GM18858 (cell line): Measurements from ENCODE around the gene ZNF500.
A peak's percentile ranks its signal among the peaks of the same experiment; 100 is the strongest.

Source experiments
- ATAC-seq: cut with Tn5 transposase; IDR thresholded peaks from one replicate; pipeline ENCODE4 v1.9.1; 2021; ENCODE audit not compliant: unreplicated experiment

ZNF500 gene

DNA sequence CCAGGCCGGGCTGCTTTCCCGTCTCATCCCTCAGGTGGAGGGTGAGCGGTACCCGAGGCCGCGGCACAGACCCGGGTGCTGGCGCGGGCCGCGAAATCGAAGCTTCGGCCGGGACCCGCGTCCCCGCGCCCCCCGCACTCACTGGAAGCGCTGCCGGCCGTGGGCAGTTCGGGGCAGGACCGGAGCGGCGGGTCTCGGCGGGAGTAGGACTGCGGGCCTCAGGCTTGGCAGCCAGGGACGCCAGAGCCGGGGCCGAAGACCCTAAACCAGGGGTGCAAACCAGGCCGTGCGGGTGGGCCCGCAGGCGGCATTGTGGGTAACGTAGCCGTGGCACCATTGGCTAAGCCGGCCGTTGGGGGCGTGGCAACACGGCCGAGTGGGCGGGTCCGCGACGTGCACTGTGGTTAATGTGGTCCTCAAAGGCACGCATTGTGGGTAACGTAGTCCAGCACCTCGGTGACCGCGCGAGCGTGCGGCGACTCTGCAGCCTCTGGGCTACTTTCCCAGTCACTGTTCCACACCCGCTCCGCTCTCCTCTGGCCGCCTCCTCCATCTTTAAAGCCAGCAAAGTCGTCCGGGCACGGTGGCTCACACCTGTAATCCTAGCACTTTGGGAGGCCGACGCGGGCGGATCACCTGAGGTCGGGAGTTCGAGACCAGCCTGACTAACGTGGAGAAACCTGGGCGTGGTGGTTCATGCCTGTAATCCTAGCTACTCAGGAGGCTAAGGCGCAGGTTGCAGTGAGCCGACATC, at the start of gene ZNF500:
TSS of gene ZNF500 (minus strand) at position 288 of the 754 bp plus-strand sequence. CDS start 1,184 bp downstream, outside the sequence.
- ATAC-seq: peak; percentile 80

DNA sequence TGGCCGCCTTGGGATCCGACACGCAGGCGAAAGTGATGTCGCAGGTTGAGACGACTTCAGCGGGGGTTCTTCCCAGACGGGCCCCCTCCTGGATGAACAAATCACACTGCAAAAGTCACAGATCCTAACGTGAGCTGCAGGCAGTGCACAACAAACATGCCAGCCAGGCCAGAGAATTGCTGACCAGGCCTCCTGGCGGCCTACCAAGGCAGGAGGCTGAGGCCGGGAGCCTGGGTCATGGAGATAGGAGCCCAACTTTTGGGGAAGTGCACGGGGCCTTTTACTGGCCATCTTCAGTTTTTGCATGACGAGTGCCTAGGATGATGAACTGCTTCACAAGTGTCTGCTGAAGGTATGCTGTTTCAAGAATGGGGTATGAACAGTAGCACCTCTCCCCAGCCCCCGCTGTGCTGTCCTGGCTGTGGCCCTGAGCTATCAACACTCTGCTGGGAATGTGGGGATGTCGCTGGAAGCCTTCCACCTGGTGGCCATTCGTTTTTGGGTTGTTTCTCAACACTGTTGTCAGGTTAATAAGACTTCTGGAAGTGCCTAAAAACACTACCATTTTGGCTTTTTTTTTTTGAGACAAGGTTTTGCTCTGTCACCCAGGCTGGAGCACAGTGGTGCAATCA, 47.7 kb upstream of the ZNF500 start:
- ATAC-seq: no peak

DNA sequence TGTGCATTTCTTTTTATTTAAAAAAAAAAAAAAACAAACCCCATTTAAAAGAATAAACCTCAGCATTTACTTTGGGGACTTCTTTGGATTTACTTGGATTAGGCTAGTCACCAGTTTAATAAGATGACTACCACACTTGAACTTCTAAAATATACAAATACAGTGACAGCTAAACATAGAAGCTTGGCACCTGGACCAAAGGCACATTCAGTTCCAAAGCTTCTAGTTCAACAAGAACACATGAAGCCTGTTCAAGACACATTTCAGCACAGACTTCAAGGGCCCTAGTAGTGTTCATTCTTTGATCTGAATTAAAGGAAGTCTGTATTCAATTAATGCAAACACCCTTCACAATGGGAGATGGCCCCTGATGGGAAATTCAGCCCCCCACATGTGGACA, 47.1 kb upstream of the ZNF500 start:
- no peak for ATAC-seq

DNA sequence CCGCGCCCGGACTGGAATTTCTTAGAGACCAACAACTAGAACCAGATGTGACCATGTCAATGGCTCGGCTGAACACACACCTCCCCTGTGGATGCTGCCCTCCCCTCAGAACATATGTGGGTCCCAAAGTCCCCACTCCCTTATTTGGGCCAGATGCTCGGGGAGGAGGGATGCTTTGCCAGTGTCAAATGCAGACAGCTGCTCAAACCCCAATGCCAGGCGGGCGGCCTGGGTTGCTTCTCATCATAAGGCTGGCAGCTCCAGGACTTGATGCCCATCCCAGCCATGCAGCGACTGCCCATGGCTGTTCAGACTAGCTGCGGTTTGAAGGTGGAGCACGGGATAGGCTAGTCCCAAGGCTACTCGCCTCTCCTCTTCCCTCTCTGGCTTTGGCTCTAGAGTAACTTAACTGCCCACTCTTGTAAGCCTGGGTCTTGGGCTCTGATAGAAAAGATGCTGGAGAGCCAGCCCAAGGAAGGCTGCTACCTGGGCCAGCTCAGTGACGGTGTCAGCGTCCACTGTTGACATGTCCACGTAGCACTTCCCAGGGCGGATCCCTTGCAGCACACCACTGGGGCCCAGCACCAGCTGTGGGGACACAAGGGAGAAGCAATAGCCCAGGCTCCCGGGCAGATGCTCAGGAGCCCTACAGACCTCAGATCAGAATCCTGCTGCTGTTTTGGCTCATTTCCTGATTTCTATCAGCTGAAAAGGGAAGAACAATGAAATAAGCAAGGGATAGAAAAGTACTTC, 46.5 kb upstream of the ZNF500 start:
- no peak for ATAC-seq

DNA sequence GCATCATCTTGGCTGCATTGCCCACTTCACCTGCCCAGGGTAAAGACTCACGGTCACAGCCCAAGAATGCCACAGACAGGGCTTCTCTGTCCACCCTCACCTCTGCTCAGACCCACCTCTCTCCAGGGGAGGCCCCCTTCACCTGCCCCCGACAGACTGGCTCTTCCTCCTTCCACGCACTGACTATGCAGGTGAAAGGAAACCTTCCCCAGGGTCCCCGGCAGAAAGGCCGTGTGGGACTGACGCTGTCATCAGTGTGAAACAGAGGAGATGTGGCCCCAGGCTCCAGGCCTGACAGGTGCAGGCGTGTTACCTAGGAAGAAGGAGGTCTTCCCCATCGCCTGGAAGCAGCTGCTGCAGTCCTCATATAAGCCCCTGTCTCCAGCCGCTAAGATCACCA, 44.8 kb upstream of the ZNF500 start:
- ATAC-seq: no peak

DNA sequence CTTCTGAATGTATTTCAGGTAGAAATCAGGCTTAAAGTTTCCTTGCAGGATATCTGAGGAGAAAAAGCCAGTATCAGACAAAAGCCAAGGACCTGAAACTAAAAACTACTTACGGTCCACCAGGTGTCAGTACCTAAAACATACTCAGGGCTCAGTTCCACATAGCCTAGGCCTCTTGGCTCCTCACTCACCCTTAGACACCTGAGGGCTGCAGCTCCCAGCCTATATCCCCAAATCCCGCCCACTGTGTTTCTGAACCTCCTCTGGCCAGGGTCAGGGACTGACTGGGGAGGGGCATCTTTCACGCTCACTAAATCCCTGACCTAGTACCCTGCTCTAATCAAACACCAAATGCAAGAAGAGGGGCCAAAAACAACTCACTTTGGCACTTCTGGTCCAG, 44.3 kb upstream of the ZNF500 start:
- no peak for ATAC-seq

DNA sequence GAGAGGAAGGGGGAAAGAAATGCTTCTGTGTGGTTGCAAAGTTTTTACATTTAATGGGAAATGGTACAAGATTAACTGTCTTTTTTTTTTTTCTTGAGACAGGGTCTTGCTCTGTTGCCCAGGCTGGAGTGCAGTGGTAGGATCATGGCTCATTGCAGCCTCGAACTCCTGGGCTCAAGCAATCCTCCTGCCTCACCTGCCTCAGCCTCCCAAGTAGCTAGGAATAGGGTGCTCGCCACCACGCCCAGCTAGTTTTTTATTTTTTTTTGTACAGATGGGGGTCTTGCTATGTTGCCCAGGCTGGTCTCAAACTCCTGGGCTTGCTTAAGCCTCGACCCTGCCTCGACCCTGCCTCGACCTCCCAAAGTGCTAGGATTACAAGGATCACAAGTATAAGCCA, 39.3 kb upstream of the ZNF500 start:
- ATAC-seq: no peak

DNA sequence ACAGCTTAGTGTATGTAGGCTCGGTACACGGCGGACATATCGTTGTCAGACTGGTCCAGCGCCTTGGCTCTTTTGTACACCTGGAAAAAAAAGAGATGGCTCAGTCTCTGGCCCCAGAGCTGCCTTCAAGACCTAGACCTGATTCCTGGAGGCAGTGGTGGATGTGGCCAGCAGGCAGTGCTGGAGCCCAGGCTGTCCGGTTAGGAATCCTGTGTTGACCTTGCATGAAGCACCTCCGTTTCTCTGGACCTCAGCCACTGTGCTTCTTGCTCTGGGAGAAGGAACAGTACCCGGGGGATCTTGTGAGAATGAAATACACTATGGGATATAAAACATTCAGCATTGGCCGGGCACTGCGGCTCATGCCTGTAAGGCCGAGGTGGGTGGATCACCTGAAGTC, 38.3 kb upstream of the ZNF500 start:
- no peak for ATAC-seq

DNA sequence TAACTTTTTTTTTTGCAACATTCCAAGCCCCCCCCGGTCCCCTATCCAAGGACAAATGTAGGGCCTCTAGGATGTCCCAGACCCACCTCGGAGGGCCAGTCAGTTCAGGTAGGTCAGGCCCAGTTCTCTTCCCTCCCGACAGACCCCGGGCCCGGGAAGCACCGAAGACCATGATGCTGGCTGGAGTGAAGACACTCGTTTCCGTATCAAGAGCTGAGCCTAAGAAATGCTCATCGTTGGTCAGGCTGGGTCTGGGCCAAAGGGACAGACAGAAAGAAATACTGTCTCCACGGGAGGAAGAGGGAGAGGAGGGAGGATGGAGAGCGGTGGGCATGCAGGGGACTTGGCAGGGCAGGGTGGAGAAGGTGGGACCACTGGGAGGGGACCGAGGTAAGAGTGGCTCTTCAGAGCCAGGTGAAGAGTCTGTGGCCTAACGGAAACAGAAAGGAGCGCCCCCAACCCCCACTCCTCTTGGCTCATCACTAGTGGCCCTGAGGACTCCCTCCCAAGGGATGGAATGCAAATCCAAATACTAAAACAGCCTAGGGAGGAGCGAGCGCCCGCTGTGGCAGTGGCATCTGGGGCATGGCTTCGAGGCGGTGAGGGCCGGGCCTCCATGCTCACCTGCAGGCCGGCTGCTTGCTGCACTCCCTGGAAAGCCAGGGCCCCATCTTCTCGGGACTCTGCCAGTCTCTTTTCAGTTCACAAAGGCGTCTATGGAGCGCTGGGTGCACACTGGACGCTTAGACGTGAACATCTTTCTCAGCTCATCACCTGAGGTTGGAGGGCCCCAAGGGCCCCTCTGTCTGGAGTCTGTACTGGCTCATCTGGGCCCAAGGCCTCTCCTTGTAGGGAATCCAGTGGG, 37.2 kb upstream of the ZNF500 start:
- ATAC-seq: no peak

DNA sequence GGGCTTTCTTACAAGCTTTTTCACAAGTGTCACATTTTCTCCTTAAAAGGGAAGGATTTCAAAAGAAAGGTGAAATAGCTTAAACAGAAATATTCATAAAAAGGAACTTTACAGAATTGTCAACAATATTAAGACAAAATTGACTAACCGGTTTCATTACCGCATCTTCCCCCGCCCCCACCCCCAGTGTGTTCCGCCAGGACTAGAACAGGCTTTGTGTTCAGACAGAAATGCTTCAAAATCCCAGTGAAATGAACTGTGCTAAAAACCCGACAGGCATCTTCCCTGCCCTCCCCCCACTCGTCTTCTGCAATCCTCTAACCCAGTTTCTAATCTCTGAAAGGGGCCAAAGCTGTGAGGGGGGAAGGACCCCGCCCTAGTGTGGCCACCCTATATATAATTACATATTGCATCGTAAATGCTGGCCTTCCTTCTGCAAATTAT, 36.5 kb upstream of the ZNF500 start:
- ATAC-seq: no peak

DNA sequence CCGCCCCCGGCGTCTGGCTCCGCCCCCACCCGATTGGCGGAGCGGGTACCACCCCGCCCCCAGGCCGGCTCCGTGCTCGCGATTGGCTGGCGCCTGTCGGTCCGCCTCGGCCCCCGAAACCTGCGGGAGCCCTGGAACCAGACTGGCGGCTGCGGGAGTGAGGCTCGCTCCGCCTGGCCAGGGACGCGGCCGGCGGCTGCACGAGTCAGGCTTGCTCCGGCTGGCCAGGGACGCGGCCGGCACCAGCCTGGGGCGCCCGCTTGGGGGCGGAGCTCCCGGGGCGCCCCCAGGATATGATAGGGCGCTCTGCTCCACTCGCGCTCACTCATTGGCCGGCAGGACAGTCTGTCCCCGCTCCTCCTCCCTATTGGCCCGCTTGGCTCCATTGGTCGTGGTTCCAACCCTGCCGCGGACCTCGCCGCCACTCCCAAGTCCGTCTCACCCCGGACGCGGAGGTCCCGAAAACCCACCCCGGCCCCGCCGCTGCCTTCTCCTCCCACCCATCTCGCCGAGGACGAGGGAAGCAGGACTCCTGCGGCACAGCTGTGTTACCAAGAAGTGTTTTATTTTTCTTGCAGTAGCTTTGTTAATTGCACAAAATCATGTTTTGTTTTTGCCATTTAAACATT, 35.8 kb upstream of the ZNF500 start:
- peak; percentile 89 for ATAC-seq

DNA sequence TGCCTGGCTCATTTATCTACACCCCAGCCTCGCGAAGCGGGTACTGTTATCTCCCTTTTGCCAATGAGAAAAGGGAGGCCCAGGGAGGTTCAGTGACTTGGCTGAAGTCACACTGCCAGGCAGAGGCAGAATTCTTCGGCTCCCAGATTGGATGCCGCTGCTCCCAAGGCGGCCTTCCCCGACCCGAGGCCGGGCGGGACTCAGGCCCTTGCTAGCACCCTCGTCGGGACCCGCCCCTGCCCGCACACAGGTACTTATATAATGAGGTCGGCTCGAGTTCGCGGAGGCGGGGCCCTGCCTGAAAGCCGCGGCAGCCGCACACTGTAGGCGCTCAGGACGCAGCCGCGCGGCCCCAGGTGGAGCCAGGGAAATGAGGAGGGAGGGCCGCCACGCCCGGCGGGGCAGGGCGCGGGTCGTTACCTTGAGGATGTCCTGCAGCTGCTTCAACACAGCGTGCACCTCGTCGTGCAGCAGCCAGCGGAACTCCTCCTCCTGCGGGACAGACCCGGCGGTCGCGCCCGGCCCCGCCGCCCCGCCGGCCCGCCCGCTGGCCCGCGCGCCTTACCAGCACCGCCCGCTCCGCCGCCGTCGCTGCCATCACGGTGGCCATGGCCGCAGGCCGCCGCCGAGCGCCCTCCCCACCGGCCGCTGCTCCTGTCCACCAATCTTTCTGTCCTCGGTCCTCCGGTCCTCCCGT, 35.1 kb upstream of the ZNF500 start, which contains the start of gene ROGDI:
TSS of gene ROGDI (minus strand) at position 672 of the 697 bp plus-strand sequence. CDS start at position 610, 62 bp downstream.
- ATAC-seq: peak; percentile 43

DNA sequence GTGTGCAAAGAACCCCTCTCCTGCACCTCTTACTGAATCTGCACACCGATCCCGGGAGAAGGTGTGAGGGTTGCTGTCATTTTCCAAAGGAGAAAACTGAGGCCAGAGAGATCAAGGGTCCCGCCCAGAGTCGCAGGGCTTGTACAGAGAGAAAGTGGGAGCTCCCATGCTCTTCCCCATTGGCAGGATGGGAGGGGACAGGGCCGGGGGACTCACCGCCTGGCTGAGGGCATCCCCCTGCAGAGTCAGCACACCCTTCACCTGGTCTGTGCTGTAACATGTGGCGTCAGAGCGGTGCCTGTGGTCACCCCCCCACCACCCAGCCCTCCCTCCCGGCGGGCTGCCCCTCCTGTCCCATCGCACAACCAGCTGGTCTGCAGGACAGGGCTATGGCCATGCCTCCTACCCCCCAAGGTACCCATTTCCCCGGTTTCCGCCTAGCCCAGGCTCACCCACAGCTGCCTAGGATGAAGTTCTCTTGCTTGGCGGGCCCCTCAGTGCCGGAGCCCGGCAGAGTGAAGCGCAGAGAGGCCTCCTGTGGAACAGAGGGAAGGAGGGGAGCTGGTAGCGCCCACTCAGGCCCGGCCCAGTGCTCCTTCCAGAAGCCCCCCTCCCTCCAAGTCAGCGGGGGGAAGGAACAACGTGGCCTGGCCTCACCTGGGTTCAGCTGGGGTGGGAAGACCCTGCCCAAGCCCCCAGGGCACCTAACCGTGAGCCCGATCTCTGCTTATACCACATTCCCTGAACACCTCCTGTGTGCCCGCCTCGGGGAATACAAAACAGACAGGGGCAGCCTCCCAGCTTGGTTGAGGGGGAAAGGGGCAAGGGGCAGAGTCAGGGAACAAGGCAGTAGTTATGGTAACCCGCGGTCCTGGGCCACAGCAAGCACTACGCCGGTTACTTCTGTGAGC, 34.3 kb upstream of the ZNF500 start:
- ATAC-seq: no peak

DNA sequence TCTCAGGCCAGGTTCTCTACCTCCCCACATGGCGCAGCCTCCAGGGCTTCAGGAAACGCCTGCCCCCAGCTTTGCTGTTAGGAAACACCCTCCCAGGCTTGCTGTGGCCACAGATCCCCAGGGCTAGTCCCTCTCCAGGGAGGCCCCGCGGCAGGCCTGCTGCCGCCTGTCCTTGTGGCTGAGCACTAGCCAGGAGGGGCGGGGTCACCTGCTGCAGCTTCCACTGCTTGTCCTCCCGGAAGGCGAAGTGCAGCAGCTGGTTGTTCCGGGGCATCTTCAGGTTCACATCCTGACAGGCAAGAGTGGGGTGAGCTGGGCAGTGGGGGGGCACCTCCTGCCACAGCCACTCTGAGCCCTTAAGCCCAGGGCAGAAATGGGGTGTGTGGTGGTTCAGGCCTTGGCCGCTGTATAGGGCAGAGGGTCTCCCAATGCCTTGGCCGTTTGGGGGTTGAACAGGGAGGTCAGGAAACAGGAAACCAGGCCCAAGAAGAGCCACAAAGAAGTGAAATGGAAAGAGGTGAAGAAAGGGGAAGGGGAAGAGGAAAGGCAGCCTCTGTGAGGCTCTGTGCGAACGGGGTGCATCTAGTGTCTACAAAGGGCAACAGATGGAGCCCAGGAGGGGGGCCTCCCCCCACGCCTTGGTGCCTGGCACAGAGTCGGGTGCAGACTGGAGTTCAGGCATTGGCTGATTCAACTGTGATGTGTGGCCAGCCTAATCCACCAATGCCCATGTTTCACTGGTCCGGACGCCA, 33.5 kb upstream of the ZNF500 start:
- ATAC-seq: no peak

DNA sequence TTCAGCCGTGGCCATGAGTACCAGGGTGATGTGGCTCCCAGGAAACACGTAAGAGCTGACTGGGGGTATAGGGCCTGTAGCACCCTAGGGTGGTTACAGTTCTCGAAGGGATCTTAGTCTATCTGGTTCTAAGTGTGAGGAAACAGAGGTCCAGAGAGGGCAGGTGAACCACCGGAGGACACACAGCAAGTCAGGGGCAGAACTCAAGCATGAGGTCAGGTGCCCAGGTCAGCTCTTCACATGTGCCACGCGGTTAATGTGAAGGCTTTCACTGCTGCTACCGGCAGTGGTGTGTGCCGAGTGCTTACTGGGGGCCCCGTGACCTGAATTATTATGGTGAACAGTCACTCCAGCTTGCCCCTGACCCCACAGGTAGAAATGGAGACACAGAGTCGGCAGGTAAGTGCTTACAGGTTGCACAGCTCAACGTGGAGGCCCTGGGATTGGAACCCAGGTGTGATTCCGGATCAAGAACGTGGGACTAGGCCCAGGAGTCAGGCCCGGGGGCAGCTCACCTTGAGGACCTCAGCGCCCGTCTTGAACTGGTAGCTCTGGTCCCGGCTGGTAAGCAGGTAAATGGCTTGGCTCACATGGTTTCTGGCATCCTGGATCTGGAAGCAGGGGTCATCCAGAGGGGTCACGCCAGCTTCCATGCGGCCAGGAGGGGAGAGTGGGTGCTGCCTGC, 32.4 kb upstream of the ZNF500 start:
- ATAC-seq: no peak

DNA sequence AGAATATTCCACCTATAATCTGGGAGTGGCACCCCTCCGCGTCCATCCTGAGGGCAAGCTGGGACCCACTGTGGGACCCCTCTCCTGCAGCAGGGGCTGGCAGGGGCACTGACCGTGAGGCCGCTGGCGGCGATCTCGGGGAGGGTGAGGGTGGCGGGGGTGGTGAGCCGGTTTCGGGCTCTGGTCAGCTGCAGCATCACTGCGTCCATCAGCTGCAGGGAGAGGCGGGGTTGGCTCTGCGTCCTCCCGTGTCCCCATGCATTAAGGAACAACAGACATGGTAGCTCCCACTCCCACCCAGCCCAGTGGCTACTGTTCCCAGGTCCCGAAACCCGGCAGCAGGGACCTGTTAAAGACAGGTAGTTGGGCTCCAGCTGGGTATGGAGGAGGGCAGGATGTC, 31.5 kb upstream of the ZNF500 start:
- ATAC-seq: no peak

DNA sequence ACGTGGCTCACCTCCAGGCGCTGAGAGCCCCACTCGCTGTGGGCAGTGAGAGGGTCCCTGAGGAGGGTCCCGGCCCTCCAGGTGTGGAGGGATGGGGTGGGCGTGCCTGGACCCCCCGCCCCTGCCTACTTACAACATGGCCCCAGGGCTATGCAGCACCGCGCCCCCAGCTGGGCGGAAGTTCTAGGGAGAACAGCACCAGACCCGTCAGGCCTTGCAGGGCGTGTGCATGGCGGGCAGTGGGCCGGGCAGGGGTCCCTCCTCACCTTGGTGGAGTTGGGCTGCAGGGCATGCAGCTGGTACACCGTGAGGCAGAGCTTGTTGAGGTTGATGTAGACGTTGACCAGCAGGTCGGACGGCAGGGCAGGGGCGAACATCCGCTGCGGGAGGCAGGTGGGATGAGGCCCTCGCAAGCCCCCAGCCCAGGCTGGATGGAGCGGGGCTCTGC, 30.9 kb upstream of the ZNF500 start:
- no peak for ATAC-seq
